GM19455 (cell line): ENCODE measurements around the gene FAM114A2.

Experiments
- ATAC-seq: cut with Tn5 transposase; IDR thresholded peaks from one replicate; pipeline ENCODE4 v1.9.1; 2021; ENCODE audit not compliant: unreplicated experiment

FAM114A2 gene

DNA sequence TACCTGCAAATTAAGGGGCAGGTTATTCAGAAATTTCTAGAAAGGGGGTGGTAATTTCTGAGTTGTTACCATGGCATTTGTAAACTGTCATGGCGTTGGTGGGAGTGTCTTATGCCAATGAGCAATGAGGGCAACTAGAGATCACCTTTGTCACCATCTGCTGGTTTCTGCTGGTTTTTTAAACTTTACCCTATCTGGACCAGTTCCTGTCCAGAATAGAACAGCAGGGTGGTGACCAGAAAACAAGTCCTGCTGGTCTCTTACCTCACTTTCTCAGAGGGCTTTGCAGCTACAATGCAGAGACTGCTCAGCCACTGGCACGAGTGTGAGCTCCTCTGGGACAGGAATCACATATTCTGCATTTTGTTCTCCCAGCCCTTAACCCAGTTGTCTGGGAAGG, 51.4 kb downstream of the FAM114A2 start:
- no peak for ATAC-seq

DNA sequence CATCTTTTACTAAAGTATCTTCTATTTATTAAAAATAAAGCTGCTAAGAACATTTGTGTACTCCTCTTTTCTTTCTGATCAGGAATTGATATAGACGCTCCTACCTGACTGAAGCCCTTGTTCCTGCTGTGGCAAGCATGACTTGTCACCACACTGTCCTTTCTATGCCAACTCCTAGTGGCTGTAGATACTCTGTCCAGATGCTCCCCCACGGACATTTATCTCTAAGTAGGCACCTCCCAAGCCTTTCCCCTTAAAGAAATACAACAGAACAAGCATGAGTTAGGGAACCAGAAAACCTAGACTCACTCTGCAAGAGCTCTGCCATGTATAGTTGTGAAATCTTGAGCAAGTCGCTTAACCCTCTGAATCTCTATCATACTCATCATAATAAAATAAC, 53.2 kb downstream of the FAM114A2 start:
- ATAC-seq, result no peak

DNA sequence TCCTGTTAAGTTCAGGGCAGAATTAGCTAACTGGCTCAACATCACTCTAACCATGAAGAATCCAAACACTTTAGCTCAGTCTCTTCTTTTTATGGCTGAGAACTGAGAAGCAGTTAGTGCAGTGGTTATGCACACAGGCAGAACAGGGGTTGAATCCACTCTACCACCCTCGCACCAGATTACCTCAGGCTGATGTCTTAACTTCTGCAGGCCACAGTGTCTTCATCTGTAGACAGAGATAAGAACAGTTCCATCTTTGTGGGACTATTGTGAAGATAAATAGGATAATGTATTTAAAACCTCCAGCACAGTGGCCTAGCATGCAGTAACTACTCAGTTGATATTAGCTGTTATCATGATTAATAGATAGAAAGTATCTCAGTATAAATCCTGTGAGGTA, 54.8 kb downstream of the FAM114A2 start:
- no peak for ATAC-seq

DNA sequence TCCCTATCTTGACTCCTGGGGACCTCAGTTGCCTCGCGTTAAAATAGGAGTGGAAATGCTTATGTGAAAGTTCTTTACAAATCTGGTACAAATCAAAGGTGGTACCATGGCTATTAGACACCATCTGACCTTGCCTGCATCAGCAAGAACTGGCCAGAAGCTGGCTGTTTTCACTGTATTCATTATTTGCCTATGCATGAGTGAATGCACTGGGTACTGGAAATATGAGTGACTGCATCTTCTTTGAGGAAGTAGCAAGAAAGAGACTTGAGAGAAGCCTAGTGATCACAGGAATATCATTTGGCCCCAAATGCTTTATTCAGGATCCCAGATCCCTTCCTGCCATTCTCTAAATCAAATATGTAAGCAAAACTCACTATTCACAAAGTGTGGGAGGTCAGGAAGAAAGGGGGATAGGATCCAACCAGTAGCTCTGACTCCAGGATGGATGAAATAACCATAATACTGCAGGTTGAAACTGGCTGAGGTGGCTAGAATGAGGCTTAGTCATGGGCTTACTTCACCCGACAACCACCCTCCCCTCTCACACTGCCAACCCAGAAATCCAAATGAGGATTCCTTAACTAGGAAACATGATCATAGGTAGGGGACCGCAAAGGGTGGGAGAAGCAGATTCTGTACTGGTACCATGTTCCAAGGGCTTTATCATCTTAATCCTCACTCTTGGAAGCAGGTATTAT, 56.7 kb downstream of the FAM114A2 start:
- no peak for ATAC-seq

DNA sequence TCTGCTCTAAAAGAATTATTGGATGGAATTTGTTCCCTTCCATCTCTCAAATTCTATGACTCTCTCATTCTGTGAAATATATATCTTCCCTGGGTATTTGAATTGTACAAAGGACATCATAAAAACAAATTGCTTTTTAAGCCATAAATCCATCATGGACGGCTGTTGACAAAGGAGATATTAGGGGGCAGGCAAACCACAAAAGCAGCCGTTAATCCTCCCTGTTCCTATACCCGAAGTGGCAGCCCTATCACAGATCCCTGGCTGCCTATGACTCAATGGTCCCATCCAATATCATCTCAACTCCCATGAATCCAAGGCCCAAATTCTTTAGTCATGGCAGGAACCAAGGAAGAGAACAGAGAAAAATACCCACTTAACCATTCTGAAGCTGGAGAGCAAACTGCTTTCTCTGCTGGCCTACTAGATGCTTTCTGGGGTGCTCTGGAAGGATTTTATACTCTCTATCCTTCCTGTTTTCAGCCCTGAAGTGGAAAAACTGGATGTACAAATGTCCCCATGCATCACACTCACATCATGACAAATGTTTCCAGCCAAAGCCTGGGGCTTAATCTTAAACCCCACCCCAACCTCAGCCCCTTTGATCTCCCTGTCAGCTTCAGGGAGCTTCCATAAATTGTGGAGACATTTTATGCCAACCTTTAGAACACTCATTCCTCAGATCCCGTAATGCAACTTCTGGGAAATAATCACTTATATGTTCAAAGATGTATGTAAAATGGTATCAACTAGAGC, 59.5 kb downstream of the FAM114A2 start:
- no peak for ATAC-seq

DNA sequence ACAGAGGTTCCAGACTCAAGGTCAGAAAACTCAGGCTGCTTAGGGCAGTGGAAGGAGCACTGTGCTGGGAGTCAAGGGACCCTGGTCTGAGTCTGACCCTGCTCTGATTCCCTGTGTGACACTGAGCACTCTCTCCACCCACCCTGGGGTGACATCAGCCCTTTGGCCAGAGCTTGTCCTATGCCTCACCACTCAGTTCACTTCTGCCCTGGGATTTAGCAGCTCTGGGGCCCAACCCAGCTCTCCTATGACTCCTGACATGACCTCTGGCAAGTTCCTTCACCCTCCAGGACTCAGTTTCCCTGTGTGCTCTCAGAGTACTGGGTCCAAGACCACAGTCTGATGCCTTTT, 63.9 kb downstream of the FAM114A2 start:
- peak; percentile 6 for ATAC-seq

DNA sequence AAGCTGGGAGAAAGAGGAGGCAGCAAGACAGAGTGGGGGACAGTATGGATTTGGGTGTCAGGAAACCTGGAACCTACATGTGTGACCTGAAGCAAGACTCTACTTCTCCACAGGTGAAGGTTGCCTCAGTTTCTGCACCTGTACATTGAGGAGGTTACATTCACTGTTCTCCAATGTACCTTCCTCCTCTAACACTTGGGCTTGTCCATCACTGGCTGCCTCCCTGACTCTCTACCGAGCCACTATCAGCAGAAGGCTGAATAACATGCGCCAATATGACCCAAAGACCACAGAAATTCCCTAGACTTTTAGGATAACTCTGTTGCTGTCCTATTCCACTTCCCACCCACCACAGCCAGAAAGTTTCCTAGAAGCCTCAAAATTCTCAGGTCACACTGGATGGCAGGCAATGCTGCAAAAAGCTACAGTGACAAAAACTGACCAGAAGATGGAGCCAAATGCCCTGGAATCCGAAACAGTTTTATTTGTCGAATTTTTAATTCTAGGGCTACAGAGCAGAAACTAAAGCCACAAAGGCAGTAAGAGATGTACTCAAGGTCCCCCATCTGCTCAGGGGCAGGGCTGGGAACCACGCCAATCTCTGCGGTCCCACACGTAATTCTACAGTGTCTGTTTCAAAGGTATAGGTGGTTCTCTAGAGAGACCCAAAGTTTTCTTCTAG, 64.4 kb downstream of the FAM114A2 start:
- ATAC-seq, result peak; percentile 69

DNA sequence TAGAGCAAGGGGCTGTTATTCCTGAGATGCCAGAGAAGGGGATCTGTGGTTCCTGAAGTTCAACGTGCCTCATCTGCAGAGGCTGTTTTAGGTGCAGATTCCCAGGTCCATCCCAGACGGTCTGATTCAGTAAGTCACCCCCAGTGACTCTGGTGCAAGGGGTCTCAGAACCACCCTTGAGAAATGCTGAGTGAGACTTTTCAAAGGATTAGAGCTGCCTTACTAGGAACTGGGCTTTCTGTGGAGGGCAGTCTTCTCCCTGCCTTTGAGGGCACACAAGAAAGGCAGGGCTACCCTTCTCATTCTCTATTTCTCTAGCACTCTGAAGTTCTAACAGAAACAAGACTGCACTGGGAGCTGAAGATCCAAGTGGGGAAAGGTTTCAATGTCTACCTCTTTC, 66.5 kb downstream of the FAM114A2 start:
- ATAC-seq, result no peak

DNA sequence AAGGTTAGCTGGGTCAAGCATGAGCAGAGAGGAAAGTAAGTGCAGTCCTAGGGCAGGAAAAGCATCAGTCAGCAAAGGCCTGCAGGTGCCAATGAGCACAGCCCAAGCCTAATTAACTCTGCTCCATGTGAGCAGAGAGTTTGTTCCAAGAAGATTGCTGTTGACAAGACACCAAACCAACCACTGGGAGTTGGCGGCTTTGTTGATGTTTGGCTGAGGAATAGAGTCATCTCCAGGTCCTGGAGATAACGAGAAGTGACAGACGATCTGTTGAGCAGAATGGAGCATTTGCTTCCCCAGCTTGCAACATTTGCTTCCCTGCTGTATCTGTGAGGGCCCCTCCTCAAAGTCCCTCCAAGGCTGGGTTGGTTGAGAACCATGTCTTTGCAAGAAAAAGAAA, 68.2 kb downstream of the FAM114A2 start:
- ATAC-seq, result no peak

DNA sequence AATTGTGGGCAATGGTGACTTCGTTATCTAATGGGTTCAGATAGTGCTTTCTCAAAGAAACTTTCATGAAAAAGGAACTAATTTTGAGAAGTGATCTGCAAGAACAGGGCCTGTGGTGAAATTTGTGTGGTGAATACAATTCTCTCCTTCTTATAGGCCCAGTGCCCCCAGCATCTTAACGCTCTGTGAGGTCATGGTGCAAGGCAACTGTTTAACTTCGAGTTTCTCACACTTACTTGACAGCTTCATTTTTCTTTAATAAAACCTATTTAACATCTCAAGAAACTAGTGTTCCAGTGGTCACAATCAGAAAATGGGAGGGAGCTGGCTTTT, 69.2 kb downstream of the FAM114A2 start:
- no peak for ATAC-seq

DNA sequence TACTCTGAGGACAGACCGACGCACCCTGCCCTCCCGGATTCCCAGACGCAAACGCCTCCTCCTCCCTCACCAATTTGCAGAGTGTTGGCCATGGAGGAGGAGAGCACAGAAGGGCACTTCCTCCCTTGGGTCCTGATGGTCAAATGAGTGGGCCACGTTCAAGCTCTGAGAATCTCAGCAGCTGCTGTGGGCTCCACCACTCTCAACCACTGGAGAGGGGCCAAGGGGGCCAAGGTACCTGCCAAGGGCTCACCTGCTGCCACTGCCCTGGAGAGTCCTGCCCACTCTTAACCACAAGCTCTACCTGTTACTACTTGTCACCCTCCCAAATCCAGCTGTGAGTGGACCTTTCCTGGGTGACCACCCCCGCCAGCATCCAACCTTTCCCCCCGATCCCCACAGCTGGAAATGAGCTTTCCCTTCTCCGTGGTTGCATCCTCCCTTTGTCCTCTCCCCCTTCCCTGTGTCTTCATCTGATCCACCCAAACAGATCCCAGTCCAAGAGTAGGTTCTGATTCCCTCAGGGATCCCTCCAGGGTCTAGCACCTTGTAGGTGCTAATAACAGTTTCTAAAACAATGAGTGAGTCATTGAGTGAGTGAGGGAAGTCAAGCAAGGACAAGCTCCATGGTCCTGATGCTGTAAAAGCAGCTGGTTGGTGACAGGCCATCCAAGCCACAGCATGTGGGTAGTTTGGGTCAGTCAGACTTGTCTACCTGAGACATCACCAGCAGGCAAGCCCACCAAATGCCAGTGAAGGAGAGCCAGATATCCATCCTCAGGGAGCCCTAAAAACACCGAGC, 69.7 kb downstream of the FAM114A2 start:
- ATAC-seq, result no peak

DNA sequence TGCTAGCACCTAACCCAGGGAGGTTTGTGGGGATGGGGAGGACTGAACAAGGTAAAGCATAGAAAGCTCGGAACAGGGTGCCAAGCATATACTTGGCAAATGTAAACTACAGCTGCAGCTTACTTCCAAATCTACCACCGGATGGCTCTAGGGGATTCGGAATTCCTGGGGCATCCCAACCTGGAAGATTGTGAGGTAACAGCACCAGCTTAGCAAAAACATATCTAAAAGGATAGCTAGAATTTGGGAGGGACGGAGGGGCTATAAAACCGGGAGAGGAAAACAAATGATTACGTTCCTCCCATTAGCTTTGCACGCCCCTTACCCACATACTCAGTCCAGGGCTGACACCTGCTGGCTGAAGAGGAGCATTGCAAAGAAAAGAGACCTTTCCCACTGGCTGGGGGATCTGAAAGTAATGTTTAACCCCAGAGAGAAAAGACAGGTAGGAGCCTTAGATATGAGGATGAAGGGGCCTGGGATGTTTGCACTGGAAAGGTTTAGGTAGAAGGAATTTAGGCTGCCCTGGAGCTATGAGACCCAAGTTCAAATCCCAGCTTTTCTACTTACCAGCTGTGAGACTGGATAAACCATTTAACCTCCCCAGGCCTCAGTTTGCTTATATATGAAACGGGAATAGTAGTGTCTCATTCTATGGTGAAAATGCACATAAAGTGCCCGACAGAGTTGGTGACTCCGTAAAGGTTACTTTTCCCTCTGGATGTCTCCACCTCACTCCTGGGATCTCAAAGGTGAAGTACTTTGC, 73.6 kb downstream of the FAM114A2 start:
- peak; percentile 64 for ATAC-seq

DNA sequence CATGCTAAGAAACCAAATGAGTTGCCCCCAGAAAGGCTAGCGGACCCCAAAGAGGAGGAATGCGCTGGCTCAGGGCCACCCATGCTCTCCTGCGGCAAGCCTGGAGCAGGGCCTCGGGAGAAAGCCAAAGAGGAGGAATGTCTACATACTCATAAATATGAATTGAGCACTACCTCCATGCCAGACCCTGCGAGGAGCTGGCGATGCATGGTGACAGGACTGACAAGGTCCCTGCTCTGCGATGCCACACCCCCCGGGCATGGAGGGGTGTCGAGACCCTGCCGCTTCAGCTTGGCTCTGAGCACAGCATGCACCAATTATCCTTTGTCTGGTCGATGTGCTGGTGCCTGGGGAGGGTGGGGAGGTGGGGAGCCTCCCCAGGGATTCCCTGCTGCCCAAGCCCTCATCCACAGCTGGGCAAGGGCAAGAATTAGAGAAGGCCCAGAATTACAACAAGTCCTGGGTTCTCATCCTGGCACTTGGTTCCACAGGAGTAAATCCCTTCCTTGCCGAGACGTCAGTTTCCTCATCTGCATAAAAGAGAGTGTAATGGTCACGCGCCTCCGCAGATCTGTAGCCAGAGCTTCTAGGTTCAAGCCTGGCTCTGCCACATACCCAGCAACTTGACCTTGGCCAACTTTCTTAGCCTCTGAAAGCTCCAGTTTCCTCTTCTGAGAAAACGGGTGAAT, 74.4 kb downstream of the FAM114A2 start:
- ATAC-seq, result no peak

DNA sequence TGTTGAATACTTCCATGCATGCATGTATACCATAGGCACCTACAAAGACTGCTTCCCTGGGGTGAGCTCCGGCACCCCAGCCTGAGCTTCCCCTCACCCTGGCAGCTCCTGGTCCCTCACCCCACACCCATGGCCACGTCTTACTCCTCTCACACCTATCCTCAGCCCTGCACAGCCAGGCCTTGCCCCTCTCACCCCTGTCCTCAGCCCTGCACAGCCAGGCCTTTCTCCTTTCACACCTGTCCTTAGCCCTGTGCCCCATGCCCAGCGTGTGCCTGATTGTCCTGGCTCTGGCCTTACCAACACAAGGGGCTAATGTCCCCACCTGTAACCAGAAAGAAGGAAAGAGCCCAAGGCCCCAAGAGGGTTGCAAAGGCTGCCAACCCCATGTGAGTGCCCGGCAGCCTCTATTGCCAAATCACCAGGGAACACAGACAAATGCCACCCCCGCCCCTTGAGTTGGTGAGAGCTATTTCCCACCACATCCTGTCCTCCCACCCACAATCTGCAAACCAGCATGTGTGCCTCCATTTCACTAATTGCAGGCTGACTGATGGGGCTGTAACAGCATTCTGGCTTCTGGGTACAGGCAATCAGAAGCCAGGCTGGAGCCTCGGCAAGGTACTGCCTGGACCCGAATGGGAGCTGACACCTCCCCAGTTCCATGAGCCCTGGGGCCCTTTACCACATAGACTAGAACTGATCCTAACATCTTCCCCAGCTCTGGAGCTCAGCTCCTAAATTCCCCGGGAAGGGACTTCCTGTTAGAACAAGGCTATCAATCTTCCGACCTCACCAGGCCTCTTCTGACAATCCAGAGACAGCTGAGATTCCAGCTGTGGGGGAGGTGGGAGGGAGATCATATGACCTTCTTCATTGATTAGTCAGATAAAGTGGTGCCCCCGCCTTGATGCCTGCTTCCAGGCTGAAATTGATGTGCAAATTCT, 78.2 kb downstream of the FAM114A2 start:
- ATAC-seq, result no peak

DNA sequence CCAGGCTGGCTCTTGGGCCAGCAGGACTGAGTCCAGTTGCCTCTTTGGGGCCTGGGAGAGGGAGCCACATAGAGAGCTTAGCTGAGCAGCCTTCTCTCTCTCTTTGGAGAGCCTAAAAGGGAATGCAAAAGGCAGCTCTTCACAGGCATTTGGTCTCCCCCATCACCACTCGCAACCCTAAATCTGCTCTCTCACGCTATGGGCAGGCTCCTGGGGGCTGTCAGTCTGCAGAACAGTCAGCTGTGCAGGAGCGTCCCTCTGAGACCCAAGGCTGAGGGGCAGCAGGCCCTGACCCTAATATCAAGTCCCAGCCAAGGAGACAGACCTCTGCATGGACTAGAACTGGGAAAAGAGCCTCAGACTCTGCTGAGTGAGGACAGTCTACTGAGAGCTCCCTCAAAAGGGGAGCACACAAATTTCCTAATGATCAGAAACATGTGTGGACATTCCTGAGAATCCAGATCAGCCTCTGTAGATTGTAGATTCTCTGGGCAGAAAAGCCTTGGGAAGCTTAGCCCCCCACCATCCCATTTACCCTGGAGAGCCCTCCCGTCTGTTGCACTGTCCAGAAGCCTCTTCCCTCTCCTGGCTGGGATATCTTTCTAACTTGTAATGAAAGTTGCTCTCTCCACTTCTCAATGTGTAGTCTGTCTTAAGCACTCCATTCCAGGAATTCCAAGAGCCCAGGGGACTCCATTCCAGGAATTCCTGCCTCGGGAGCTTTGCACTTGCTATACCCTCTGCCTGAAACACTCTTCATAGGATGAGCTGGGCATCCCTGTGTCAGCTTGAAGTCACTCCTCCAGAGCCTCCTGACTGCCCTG, 79.4 kb downstream of the FAM114A2 start:
- no peak for ATAC-seq

DNA sequence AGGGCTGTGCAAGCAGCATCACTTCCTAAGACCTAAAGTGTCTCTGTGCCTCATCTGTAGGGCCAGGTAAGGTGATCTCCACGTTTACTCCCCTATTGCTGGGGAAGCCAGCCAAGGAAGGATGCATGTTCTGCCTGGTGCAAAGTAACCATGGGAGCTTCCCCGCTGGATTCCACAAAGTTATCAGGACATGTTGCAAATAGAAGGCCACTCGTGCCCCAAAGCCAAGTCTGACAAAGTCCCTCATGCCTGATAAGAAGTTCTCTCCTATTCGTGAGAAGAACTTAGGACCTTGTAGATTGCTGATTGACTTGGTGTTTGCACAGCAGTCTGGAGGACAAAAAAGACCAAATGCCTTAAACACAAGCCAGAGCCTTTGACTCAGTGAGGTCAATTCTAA, 81.5 kb downstream of the FAM114A2 start:
- no peak for ATAC-seq

DNA sequence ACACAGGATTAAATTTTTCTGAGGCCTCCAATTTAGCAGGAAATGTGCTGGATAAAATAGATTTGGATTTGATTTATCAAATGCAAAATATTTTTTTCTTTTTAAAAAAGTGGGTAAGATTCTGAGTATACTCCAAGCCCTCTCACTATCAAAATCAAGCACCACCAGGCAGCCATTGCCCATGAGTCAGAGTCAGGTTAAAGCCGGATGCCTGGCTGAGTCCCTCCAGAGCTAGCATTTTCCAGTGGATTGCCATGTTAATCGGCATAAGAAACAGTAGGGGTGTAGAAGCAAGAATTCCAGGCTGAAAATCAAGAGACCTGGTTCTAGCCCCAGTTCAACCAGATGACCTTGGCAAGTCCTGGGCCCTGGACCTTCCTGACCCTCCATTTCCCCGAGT, 85.3 kb downstream of the FAM114A2 start:
- no peak for ATAC-seq

DNA sequence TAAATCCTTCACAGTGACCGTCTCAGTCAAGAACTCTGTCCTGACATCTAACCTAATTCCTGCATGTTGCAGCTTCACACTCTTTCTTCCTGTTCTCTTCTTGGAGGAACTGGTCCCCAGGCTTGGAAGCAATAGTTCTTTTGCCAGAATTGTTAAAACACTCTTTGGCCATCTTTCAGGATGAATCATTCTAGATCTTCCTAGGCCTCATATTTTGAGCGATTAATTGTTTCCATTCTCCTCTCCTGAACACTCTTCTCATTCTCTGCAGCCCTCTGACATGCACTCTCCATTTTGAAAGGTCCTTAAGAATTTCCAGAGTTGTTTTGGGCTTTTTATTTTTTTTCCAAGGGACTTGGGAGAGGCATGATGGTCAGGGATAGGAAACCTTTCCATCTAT, 85.8 kb downstream of the FAM114A2 start:
- ATAC-seq, result no peak
